HL-60 (cell line): ENCODE results near the gene MPEG1.

Experiments used
- DNase-seq, 2 experiments: peaks; one replicate each; pipeline ENCODE4 v3.0.0-alpha.2; 2010 to 2020; ENCODE audit warnings: low read depth in 1 of 2, low spot score in 1 of 2
- H3K27ac ChIP-seq: fragments of 250-450 bp; sonication (Bioruptor Pico); replicated peaks from 2 replicates; pipeline ENCODE4 v1.5.1; 2020; ENCODE audit warnings: mild to moderate bottlenecking, moderate library complexity
- H3K27me3 ChIP-seq: fragments of 250-450 bp; sonication (Bioruptor Pico); 2 replicates; pipeline ENCODE4 v1.5.1; 2021; ENCODE audit warnings: mild to moderate bottlenecking, moderate library complexity; ENCODE audit not compliant: insufficient read depth, poor library complexity, severe bottlenecking
- H3K4me3 ChIP-seq: replicated peaks from 2 replicates; pipeline ENCODE4 v1.5.1; 2011; ENCODE audit warnings: mild to moderate bottlenecking, control low read depth, low read length; ENCODE audit not compliant: insufficient read depth
- CTCF ChIP-seq: IDR thresholded peaks from one replicate; pipeline ENCODE4 v1.5.1; 2011; ENCODE audit warnings: low read length, control low read depth, inconsistent platforms; ENCODE audit not compliant: insufficient read depth
- GABPA ChIP-seq: IDR thresholded peaks from 2 replicates; pipeline ENCODE4 v1.6.1; 2012; ENCODE audit warnings: low read depth
- POLR2AphosphoS5 ChIP-seq: IDR thresholded peaks from 2 replicates; pipeline ENCODE4 v1.6.1; 2012; ENCODE audit warnings: low read depth
- REST ChIP-seq: IDR thresholded peaks from 2 replicates; pipeline ENCODE4 v1.6.1; 2012; ENCODE audit warnings: low read depth; ENCODE audit not compliant: insufficient replicate concordance
- SPI1 ChIP-seq: IDR thresholded peaks from 2 replicates; pipeline ENCODE4 v1.6.1; 2012; ENCODE audit warnings: low read depth, mild to moderate bottlenecking, borderline replicate concordance

MPEG1 gene

GRCh38 chr11:59196777-59197176 is 15.9 kb downstream of the MPEG1 start:
- no peak for DNase-seq
- H3K4me3 ChIP-seq = no peak overlapping the region
- no peak overlapping the region for H3K27ac ChIP-seq
- H3K27me3 ChIP-seq = no peaks in the 10 kb centered on the region
- no peak for TF ChIP-seq GABPA
- no peak for TF ChIP-seq SPI1
- TF ChIP-seq POLR2AphosphoS5 = no peak
- TF ChIP-seq REST = no peak
- no peak for TF ChIP-seq CTCF

GRCh38 chr11:59195586-59195985 is 17.1 kb downstream of the MPEG1 start:
- DNase-seq = no peak
- H3K27me3 ChIP-seq = no peaks in the 10 kb centered on the region
- TF ChIP-seq CTCF = no peak
- no peak for TF ChIP-seq REST
- TF ChIP-seq GABPA = no peak
- no peak for TF ChIP-seq SPI1
- TF ChIP-seq POLR2AphosphoS5 = no peak
- H3K4me3 ChIP-seq = no peak overlapping the region
- no peak overlapping the region for H3K27ac ChIP-seq

GRCh38 chr11:59193587-59194130 is 19.1 kb downstream of the MPEG1 start:
- no peak for DNase-seq
- Histone ChIP-seq H3K27me3 (no peaks in the 10 kb centered on the region), H3K27ac (no peak overlapping the region), H3K4me3 (no peak overlapping the region)
- TF ChIP-seq GABPA (no peak), SPI1 (no peak), REST (no peak), POLR2AphosphoS5 (no peak)
